Duodenal mucosa (tissue), 2 donors: ENCODE measurements around the gene CPM.

Experiments
- H3K27ac ChIP-seq: one replicate; pipeline ENCODE4 v1.7.0; 2013; ENCODE audit warnings: low read depth, low read length
- H3K27me3 ChIP-seq, 2 donors: one replicate each; pipeline ENCODE4 v1.7.0; 2013; ENCODE audit warnings: low read length in 2 of 2, control low read depth in 1 of 2; ENCODE audit not compliant: insufficient read depth in 2 of 2, control insufficient read depth in 1 of 2
- H3K36me3 ChIP-seq, 2 donors: one replicate each; pipeline ENCODE4 v1.7.0; 2013; ENCODE audit warnings: low read length in 2 of 2, control low read depth in 1 of 2; ENCODE audit not compliant: insufficient read depth in 2 of 2, control insufficient read depth in 1 of 2
- H3K4me1 ChIP-seq, 2 donors: one replicate each; pipeline ENCODE4 v1.7.0; 2013; ENCODE audit warnings: low read length in 2 of 2, control low read depth in 1 of 2; ENCODE audit not compliant: insufficient read depth in 2 of 2, control insufficient read depth in 1 of 2
- H3K4me3 ChIP-seq, 2 donors: one replicate each; pipeline ENCODE4 v1.7.0; 2013; ENCODE audit warnings: low read length in 2 of 2, low read depth in 1 of 2
- H3K9ac ChIP-seq, 2 donors: one replicate each; pipeline ENCODE4 v1.7.0; 2013; ENCODE audit warnings: low read length in 2 of 2, low read depth in 1 of 2
- H3K9me3 ChIP-seq, 2 donors: one replicate each; pipeline ENCODE4 v1.7.0; 2013; ENCODE audit warnings: low read length in 2 of 2, control low read depth in 1 of 2; ENCODE audit not compliant: control insufficient read depth in 1 of 2

Gene CPM

GRCh38 chr12:68835333-68835908 lies 97.5 kb downstream of the CPM start:
- H3K27me3 ChIP-seq = no peaks in the 10 kb centered on the region
- no peak overlapping the region for H3K4me3 ChIP-seq
- H3K4me1 ChIP-seq = no peaks in the 10 kb centered on the region
- no peak overlapping the region for H3K27ac ChIP-seq
- no peaks in the 10 kb centered on the region for H3K9me3 ChIP-seq
- no peak overlapping the region for H3K9ac ChIP-seq
- peaks cover 48 to 74% of the 10 kb centered on the region in 2 donors for H3K36me3 ChIP-seq

- no peak overlapping the region for H3K4me3 ChIP-seq
- no peak overlapping the region for H3K9ac ChIP-seq
- H3K9me3 ChIP-seq = no peaks in the 10 kb centered on the region
- H3K4me1 ChIP-seq = no peaks in the 10 kb centered on the region
- H3K27me3 ChIP-seq = no peaks in the 10 kb centered on the region
- H3K27ac ChIP-seq = no peak overlapping the region
- peaks cover 36 to 65% of the 10 kb centered on the region in 2 donors for H3K36me3 ChIP-seq
These were observed 99.5 kb downstream of the CPM start for GRCh38 chr12:68833508-68833907.

GRCh38 chr12:68832504-68832867 lies 100.5 kb downstream of the CPM start:
- no peaks in the 10 kb centered on the region for H3K4me1 ChIP-seq
- no peak overlapping the region for H3K27ac ChIP-seq
- H3K4me3 ChIP-seq = no peak overlapping the region
- H3K9ac ChIP-seq = no peak overlapping the region
- peaks cover 28 to 60% of the 10 kb centered on the region in 2 donors for H3K36me3 ChIP-seq
- no peaks in the 10 kb centered on the region for H3K9me3 ChIP-seq
- H3K27me3 ChIP-seq = no peaks in the 10 kb centered on the region

- Histone ChIP-seq H3K4me1 (no peaks in the 10 kb centered on the region), H3K9ac (no peak overlapping the region), H3K27ac (no peak overlapping the region), H3K27me3 (no peaks in the 10 kb centered on the region), H3K9me3 (no peaks in the 10 kb centered on the region), H3K36me3 (peaks cover 28 to 57% of the 10 kb centered on the region in 2 donors), H3K4me3 (no peak overlapping the region)
These were observed 101.0 kb downstream of the CPM start for GRCh38 chr12:68831751-68832503.

GRCh38 chr12:68831272-68831671 lies 101.7 kb downstream of the CPM start:
- Histone ChIP-seq H3K36me3 (peaks cover 24 to 56% of the 10 kb centered on the region in 2 donors), H3K4me1 (no peaks in the 10 kb centered on the region), H3K27ac (no peak overlapping the region), H3K27me3 (no peaks in the 10 kb centered on the region), H3K4me3 (no peak overlapping the region), H3K9ac (no peak overlapping the region), H3K9me3 (no peaks in the 10 kb centered on the region)

- H3K27ac ChIP-seq = no peak overlapping the region
- H3K9ac ChIP-seq = no peak overlapping the region
- H3K36me3 ChIP-seq = peaks cover 32 to 69% of the 10 kb centered on the region in 2 donors
- H3K4me3 ChIP-seq = no peak overlapping the region
- no peaks in the 10 kb centered on the region for H3K27me3 ChIP-seq
- no peaks in the 10 kb centered on the region for H3K9me3 ChIP-seq
- H3K4me1 ChIP-seq = peaks cover 0 to 3% of the 10 kb centered on the region in 2 donors
These were observed 104.3 kb downstream of the CPM start for GRCh38 chr12:68828672-68829068.

GRCh38 chr12:68827895-68828671 lies 104.9 kb downstream of the CPM start:
- H3K36me3 ChIP-seq = peaks cover 35 to 73% of the 10 kb centered on the region in 2 donors
- H3K4me3 ChIP-seq = no peak overlapping the region
- no peaks in the 10 kb centered on the region for H3K27me3 ChIP-seq
- no peak overlapping the region for H3K9ac ChIP-seq
- peaks cover 0 to 5% of the 10 kb centered on the region in 2 donors for H3K4me1 ChIP-seq
- H3K27ac ChIP-seq = no peak overlapping the region
- no peaks in the 10 kb centered on the region for H3K9me3 ChIP-seq

GRCh38 chr12:68825569-68826217 lies 107.3 kb downstream of the CPM start:
- H3K9ac ChIP-seq = no peak overlapping the region
- H3K4me1 ChIP-seq = peaks cover 0 to 5% of the 10 kb centered on the region in 2 donors
- no peak overlapping the region for H3K4me3 ChIP-seq
- H3K27ac ChIP-seq = no peak overlapping the region
- no peaks in the 10 kb centered on the region for H3K27me3 ChIP-seq
- no peaks in the 10 kb centered on the region for H3K9me3 ChIP-seq
- peaks cover 30 to 68% of the 10 kb centered on the region in 2 donors for H3K36me3 ChIP-seq

- peaks cover 38 to 70% of the 10 kb centered on the region in 2 donors for H3K36me3 ChIP-seq
These were observed 108.2 kb downstream of the CPM start for GRCh38 chr12:68824597-68825250.

More at GRCh38 chr12:68824597-68825250, 108.2 kb downstream of the CPM start:
- H3K9ac ChIP-seq = no peak overlapping the region
- no peak overlapping the region for H3K4me3 ChIP-seq
- H3K4me1 ChIP-seq = peaks cover 0 to 5% of the 10 kb centered on the region in 2 donors
- H3K9me3 ChIP-seq = no peaks in the 10 kb centered on the region
- no peak overlapping the region for H3K27ac ChIP-seq
- no peaks in the 10 kb centered on the region for H3K27me3 ChIP-seq
